Loucy (cell line): ENCODE results near the gene NUFIP2.
A peak's percentile ranks its signal among the peaks of the same experiment; 100 is the strongest.

Experiments used
- H2AFZ ChIP-seq: fragments of 200-600 bp; sonication (generic); 2 replicates; pipeline ENCODE4 v1.6.0; 2016; ENCODE audit warnings: antibody characterized with exemption, mild to moderate bottlenecking, low read length, moderate library complexity
- H3F3A ChIP-seq: fragments of 200-600 bp; 2 replicates; pipeline ENCODE4 v1.6.0; 2016; ENCODE audit warnings: antibody characterized with exemption, low read depth, mild to moderate bottlenecking
- H3K27me3 ChIP-seq: fragments of 200-600 bp; sonication (generic); 2 replicates; pipeline ENCODE4 v1.6.1; 2014; ENCODE audit warnings: low read length, mild to moderate bottlenecking; ENCODE audit not compliant: insufficient read depth, poor library complexity, severe bottlenecking
- H3K36me3 ChIP-seq: fragments of 200-600 bp; sonication (generic); 2 replicates; pipeline ENCODE4 v1.6.1; 2016; ENCODE audit warnings: low read length; ENCODE audit not compliant: insufficient read depth
- H3K4me1 ChIP-seq: fragments of 200-600 bp; sonication (generic); 2 replicates; pipeline ENCODE4 v1.5.1; 2014; ENCODE audit warnings: low read length, mild to moderate bottlenecking; ENCODE audit not compliant: insufficient read depth, poor library complexity, severe bottlenecking
- H3K4me2 ChIP-seq: fragments of 200-600 bp; sonication (generic); 2 replicates; pipeline ENCODE4 v1.6.0; 2014; ENCODE audit warnings: antibody characterized with exemption, low read length, low read depth, mild to moderate bottlenecking; ENCODE audit not compliant: poor library complexity, severe bottlenecking
- H3K4me3 ChIP-seq: fragments of 200-600 bp; sonication (generic); 2 replicates; pipeline ENCODE4 v1.5.1; 2014; ENCODE audit warnings: low read length, mild to moderate bottlenecking, mixed read lengths; ENCODE audit not compliant: poor library complexity, severe bottlenecking
- H3K79me2 ChIP-seq: fragments of 200-600 bp; sonication (generic); 2 replicates; pipeline ENCODE4 v1.6.1; 2014; ENCODE audit warnings: low read length; ENCODE audit not compliant: insufficient read depth
- H3K9ac ChIP-seq: fragments of 200-600 bp; sonication (generic); 2 replicates; pipeline ENCODE4 v1.6.0; 2014; ENCODE audit warnings: mild to moderate bottlenecking, low read depth, low read length, moderate library complexity; ENCODE audit not compliant: poor library complexity, severe bottlenecking
- H3K9me2 ChIP-seq: fragments of 200-600 bp; sonication (generic); replicated peaks from 2 replicates; pipeline ENCODE4 v1.6.1; 2016; ENCODE audit warnings: low read depth, low read length, mixed read lengths
- H3K9me3 ChIP-seq: fragments of 200-600 bp; sonication (generic); 2 replicates; pipeline ENCODE4 v1.6.1; 2014; ENCODE audit warnings: mild to moderate bottlenecking, antibody characterized with exemption, low read length, low read depth; ENCODE audit not compliant: insufficient read depth
- H4K20me1 ChIP-seq: fragments of 200-600 bp; sonication (generic); 2 replicates; pipeline ENCODE4 v1.6.0; 2014; ENCODE audit warnings: antibody characterized with exemption, low read length, mild to moderate bottlenecking; ENCODE audit not compliant: insufficient read depth, poor library complexity, severe bottlenecking
- CTCF ChIP-seq: fragments of 200-600 bp; sonication (generic); conservative IDR thresholded peaks from 2 replicates; pipeline ENCODE4 v1.5.1; 2014; ENCODE audit warnings: mild to moderate bottlenecking, antibody characterized with exemption, low read length
- EZH2phosphoT487 ChIP-seq: fragments of 200-600 bp; IDR thresholded peaks from 2 replicates; pipeline ENCODE4 v1.6.1; 2018; ENCODE audit warnings: antibody characterized with exemption, mild to moderate bottlenecking, moderate library complexity, borderline replicate concordance

NUFIP2 gene

GRCh38 chr17:29292992-29293889 is 707 bp downstream of the NUFIP2 start:
- H3K36me3 ChIP-seq = peaks cover 10% of the 10 kb centered on the region
- no peaks in the 10 kb centered on the region for H3K9me2 ChIP-seq
- TF ChIP-seq EZH2phosphoT487 (no peak), CTCF (no peak)
- peaks cover 5% of the 10 kb centered on the region for H3K27me3 ChIP-seq
- H3K4me3 ChIP-seq = peak overlapping the region; percentile 77
- H3F3A ChIP-seq = no peaks in the 10 kb centered on the region; the same call in 1 of the 2 replicates
- peak overlapping the region; percentile 61 for H3K4me2 ChIP-seq
- peaks cover 56% of the 10 kb centered on the region for H3K79me2 ChIP-seq
- peak overlapping the region; percentile 86 for H3K9ac ChIP-seq
- peaks cover 47% of the 10 kb centered on the region for H3K4me1 ChIP-seq
- 0 out of 2 replicates have a peak overlapping the region, but pooled peaks have one; percentile 41 for H2AFZ ChIP-seq
- no peaks in the 10 kb centered on the region for H3K9me3 ChIP-seq
- peaks cover 51% of the 10 kb centered on the region for H4K20me1 ChIP-seq

DNA sequence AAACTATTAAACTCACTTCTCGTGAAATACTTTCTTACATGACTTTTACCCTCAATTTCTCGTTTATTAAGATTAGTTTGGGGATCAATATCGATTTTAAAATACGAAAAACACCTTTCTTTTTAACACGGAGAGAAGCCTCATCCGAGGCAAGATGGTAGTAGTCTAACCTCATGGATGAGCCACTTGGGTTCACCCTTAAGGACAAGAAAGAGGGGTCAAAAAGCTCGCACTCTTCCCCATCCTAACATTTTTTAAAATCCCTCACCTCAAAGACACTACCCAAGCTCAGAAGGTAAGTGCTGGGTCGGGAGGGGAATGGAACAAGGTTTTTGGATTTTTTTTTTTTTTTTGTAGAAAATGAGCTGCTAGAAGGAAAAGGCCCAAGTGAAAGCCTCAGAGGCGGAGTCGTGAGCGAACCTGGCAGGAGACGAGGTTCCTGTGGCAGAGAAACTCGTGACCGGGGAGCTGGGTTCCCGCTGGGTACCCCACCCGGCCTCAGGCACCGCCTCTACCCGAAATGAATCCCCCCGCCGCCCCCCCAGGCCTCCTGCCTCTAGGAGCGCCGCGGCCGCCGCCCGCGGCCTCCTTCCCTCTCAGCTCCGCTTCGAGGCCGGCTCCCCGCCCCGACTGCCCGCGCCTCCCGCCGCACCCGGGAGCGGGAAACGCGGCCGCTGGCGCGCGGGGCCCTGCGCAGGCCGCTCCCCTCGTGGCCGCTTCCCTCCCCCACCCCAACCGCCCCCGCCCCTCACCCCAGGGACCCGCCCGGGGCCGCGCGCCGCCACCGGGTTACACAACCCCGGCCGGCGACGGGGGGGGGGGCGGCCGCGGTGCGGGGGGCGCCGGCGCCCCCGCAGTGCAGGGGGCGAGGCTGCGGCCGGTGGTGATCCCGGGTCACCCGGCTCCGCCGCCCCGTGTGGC is 1.6 kb downstream of the NUFIP2 start:
- Histone ChIP-seq H3K4me3 (peak overlapping the region; percentile 77), H3F3A (no peaks in the 10 kb centered on the region; the same call in 1 of the 2 replicates), H3K9me3 (no peaks in the 10 kb centered on the region), H3K79me2 (peaks cover 65% of the 10 kb centered on the region), H3K9me2 (no peaks in the 10 kb centered on the region), H4K20me1 (peaks cover 60% of the 10 kb centered on the region), H3K9ac (peak overlapping the region; percentile 86), H3K4me1 (peaks cover 47% of the 10 kb centered on the region), H3K4me2 (peak overlapping the region; percentile 91), H2AFZ (0 out of 2 replicates have a peak overlapping the region, but pooled peaks have one; percentile 41), H3K27me3 (peaks cover 5% of the 10 kb centered on the region), H3K36me3 (peaks cover 17% of the 10 kb centered on the region)
- TF ChIP-seq CTCF (no peak), EZH2phosphoT487 (no peak)

DNA sequence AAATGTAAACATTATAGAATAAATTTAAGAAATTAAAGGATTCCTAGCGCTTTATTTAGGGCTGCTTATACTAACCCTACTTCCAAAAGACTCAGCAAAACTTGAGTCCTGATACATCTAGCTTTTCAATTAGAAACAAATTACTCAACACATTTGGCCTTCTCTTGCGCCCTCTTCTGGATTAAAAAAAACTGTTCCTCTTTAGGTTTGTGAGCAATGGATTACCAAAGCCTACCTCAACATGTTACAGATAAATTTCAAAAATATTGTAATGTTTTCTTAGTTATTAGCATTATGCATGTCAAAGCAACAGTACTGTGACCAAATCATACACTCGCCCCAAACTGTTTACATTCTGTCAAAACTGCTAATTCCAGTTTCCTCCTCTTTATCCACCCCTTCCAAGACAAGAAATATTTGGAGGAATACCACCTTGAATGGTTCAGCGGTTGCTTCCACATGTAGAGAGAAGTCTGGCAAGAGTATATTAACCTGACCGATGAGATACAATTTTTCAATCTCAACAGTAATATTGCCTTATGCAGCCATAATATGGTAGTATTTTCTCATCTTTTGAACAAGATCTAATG is 2.7 kb downstream of the NUFIP2 start:
- peak overlapping the region; percentile 91 for H3K4me2 ChIP-seq
- H3K27me3 ChIP-seq = peaks cover 5% of the 10 kb centered on the region
- no peaks in the 10 kb centered on the region; the same call in 1 of the 2 replicates for H3F3A ChIP-seq
- no peaks in the 10 kb centered on the region for H3K9me2 ChIP-seq
- H3K4me3 ChIP-seq = peak overlapping the region; percentile 77
- H3K36me3 ChIP-seq = peaks cover 27% of the 10 kb centered on the region
- peaks cover 53% of the 10 kb centered on the region for H3K4me1 ChIP-seq
- H4K20me1 ChIP-seq = peaks cover 71% of the 10 kb centered on the region
- H3K9ac ChIP-seq = peak overlapping the region; percentile 75
- H3K79me2 ChIP-seq = peaks cover 75% of the 10 kb centered on the region
- no peak overlapping the region for H2AFZ ChIP-seq
- H3K9me3 ChIP-seq = no peaks in the 10 kb centered on the region
- TF ChIP-seq CTCF (peak; percentile 74), EZH2phosphoT487 (no peak)
